ENCODE results near the gene KIAA0753.

DNA sequence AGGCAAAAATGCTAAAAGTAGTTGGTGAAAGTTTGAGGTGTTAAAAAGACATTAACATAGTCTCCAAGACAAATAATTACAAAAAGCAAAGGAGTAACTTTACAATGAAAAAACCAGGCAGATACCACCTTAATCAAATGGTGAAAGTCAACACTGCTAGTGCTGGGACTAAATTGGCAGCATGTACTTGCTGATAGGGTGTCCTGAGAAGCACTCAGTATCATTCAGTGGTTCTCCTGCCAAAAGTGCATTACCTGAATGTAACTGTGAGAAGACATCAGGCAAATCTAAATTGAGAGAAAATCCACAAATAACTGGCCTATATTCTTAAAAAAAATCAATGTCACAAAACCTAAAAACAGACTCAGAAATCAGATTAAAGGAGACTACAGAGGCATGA is 8.0 kb downstream of the KIAA0753 start:
- TF ChIP-seq, protein P1, sequence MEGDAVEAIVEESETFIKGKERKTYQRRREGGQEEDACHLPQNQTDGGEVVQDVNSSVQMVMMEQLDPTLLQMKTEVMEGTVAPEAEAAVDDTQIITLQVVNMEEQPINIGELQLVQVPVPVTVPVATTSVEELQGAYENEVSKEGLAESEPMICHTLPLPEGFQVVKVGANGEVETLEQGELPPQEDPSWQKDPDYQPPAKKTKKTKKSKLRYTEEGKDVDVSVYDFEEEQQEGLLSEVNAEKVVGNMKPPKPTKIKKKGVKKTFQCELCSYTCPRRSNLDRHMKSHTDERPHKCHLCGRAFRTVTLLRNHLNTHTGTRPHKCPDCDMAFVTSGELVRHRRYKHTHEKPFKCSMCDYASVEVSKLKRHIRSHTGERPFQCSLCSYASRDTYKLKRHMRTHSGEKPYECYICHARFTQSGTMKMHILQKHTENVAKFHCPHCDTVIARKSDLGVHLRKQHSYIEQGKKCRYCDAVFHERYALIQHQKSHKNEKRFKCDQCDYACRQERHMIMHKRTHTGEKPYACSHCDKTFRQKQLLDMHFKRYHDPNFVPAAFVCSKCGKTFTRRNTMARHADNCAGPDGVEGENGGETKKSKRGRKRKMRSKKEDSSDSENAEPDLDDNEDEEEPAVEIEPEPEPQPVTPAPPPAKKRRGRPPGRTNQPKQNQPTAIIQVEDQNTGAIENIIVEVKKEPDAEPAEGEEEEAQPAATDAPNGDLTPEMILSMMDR (IDR thresholded peaks at IDR 0.05; ENCODE audit: low read length) = no peak
- TF ChIP-seq EZH2 (IDR thresholded peaks at IDR 0.05; ENCODE audit: borderline replicate concordance, low read length) = no peak
